Ishikawa (cell line): ENCODE data around the gene ZNF213.

Source experiments
- CEBPB ChIP-seq: IDR thresholded peaks from 2 replicates; pipeline ENCODE4 v1.6.1; 2012
- CREB1 ChIP-seq: IDR thresholded peaks from 2 replicates; pipeline ENCODE4 v1.6.1; 2012; ENCODE audit warnings: low read depth
- EP300 ChIP-seq: IDR thresholded peaks from 2 replicates; pipeline ENCODE4 v1.6.1; 2012; ENCODE audit warnings: borderline replicate concordance
- FOXM1 ChIP-seq: IDR thresholded peaks from 2 replicates; pipeline ENCODE4 v1.6.1; 2012; ENCODE audit warnings: low read depth, borderline replicate concordance
- MAX ChIP-seq: IDR thresholded peaks from 2 replicates; pipeline ENCODE4 v1.6.1; 2012
- NFIC ChIP-seq: IDR thresholded peaks from 2 replicates; pipeline ENCODE4 v1.6.1; 2012
- RAD21 ChIP-seq: IDR thresholded peaks from 2 replicates; pipeline ENCODE4 v1.6.1; 2012; ENCODE audit warnings: low read depth
- REST ChIP-seq: IDR thresholded peaks from 2 replicates; pipeline ENCODE4 v1.6.1; 2012; ENCODE audit warnings: low read depth, mild to moderate bottlenecking
- TAF1 ChIP-seq: IDR thresholded peaks from 2 replicates; pipeline ENCODE4 v1.6.1; 2012; ENCODE audit warnings: low read depth, mild to moderate bottlenecking
- TCF12 ChIP-seq: IDR thresholded peaks from 2 replicates; pipeline ENCODE4 v1.6.1; 2012; ENCODE audit warnings: low read depth
- TEAD4 ChIP-seq: IDR thresholded peaks from 2 replicates; pipeline ENCODE4 v1.6.1; 2012
- USF1 ChIP-seq: IDR thresholded peaks from 2 replicates; pipeline ENCODE4 v1.6.1; 2012
- YY1 ChIP-seq: IDR thresholded peaks from 2 replicates; pipeline ENCODE4 v1.6.1; 2012; ENCODE audit warnings: low read depth
- ZBTB7A ChIP-seq: IDR thresholded peaks from 2 replicates; pipeline ENCODE4 v1.6.1; 2012; ENCODE audit warnings: low read depth

GRCh38 chr16:3145660-3146059 is 10.8 kb downstream of the ZNF213 start:
- TF ChIP-seq TAF1 (no peak), EP300 (no peak), CEBPB (no peak), RAD21 (no peak), CREB1 (no peak), MAX (no peak), REST (no peak), NFIC (no peak), FOXM1 (no peak), ZBTB7A (no peak), TCF12 (no peak), USF1 (no peak), YY1 (no peak), TEAD4 (no peak)
